Activated effector memory CD4-positive, alpha-beta T cell treated with Interleukin-2 at 50 U/mL for 16 hours (primary cell): ENCODE measurements around the gene KIF2A.

Source experiments
- DNase-seq: peaks from one replicate; pipeline ENCODE4 v3.0.0-alpha.2; 2020

KIF2A gene

GRCh38 chr5:62331921-62332320 lies 25.9 kb downstream of the KIF2A start:
- DNase-seq: no peak

GRCh38 chr5:62333250-62333794 lies 27.3 kb downstream of the KIF2A start:
- DNase-seq: no peak

GRCh38 chr5:62334082-62334481 lies 28.1 kb downstream of the KIF2A start:
- no peak for DNase-seq

- DNase-seq: no peak
These were observed 34.4 kb downstream of the KIF2A start for GRCh38 chr5:62340392-62340791.

- no peak for DNase-seq
These were observed 35.0 kb downstream of the KIF2A start for GRCh38 chr5:62340979-62341378.

- DNase-seq: no peak
These were observed 35.9 kb downstream of the KIF2A start for GRCh38 chr5:62341783-62342475.

- DNase-seq: no peak
These were observed 36.5 kb downstream of the KIF2A start for GRCh38 chr5:62342476-62342837.

- no peak for DNase-seq
These were observed 37.4 kb downstream of the KIF2A start for GRCh38 chr5:62343428-62343827.

- DNase-seq: no peak
These were observed 40.7 kb downstream of the KIF2A start for GRCh38 chr5:62346748-62347147.

GRCh38 chr5:62347928-62348327 lies 41.9 kb downstream of the KIF2A start:
- no peak for DNase-seq

GRCh38 chr5:62348723-62349481 lies 42.9 kb downstream of the KIF2A start:
- DNase-seq: no peak

- DNase-seq: no peak
These were observed 48.2 kb downstream of the KIF2A start for GRCh38 chr5:62354028-62354874.

- DNase-seq: no peak
These were observed 56.7 kb downstream of the KIF2A start for GRCh38 chr5:62362701-62363100.

GRCh38 chr5:62369039-62369438 lies 63.0 kb downstream of the KIF2A start:
- no peak for DNase-seq

- no peak for DNase-seq
These were observed 65.4 kb downstream of the KIF2A start for GRCh38 chr5:62371409-62371808.

- no peak for DNase-seq
These were observed 66.6 kb downstream of the KIF2A start for GRCh38 chr5:62372600-62372999.

GRCh38 chr5:62373382-62373781 lies 67.4 kb downstream of the KIF2A start:
- DNase-seq: no peak

GRCh38 chr5:62374090-62374489 lies 68.1 kb downstream of the KIF2A start:
- no peak for DNase-seq

GRCh38 chr5:62375627-62376026 lies 69.6 kb downstream of the KIF2A start:
- DNase-seq: no peak

- DNase-seq: no peak
These were observed 70.1 kb downstream of the KIF2A start for GRCh38 chr5:62376064-62376463.

GRCh38 chr5:62385131-62385530 lies 79.1 kb downstream of the KIF2A start:
- no peak for DNase-seq

GRCh38 chr5:62385816-62386400 lies 79.9 kb downstream of the KIF2A start:
- DNase-seq: no peak

- DNase-seq: no peak
These were observed 80.8 kb downstream of the KIF2A start for GRCh38 chr5:62386824-62387223.
